Chondrocyte (in vitro differentiated cells): ENCODE measurements around the gene ASF1A. TPM values are rescaled to one million over a fixed set of nuclear protein-coding genes. Genes with fewer than 3 reads are reported as not detected.

Experiments used
- DNase-seq: peaks from one replicate; pipeline ENCODE4 v3.0.0; 2021; ENCODE audit warnings: mixed read lengths, low spot score
- H3K27ac Mint-ChIP-seq: one replicate; pipeline ENCODE4 v1.8.0; 2021; ENCODE audit warnings: mild to moderate bottlenecking, moderate library complexity, mixed read lengths; ENCODE audit not compliant: unreplicated experiment
- H3K27me3 Mint-ChIP-seq: 2 replicates; pipeline ENCODE4 v1.8.0; 2021; ENCODE audit warnings: low read depth, mixed read lengths
- H3K36me3 Mint-ChIP-seq: 2 replicates; pipeline ENCODE4 v1.8.0; 2021; ENCODE audit warnings: low read depth, mixed read lengths
- H3K4me1 Mint-ChIP-seq: 2 replicates; pipeline ENCODE4 v1.8.0; 2021; ENCODE audit warnings: low read depth, mild to moderate bottlenecking, mixed read lengths
- H3K4me3 Mint-ChIP-seq: one replicate; pipeline ENCODE4 v1.8.0; 2021; ENCODE audit warnings: mild to moderate bottlenecking, moderate library complexity, mixed read lengths; ENCODE audit not compliant: unreplicated experiment
- H3K9me3 Mint-ChIP-seq: 2 replicates; pipeline ENCODE4 v1.8.0; 2021; ENCODE audit warnings: low read depth, mixed read lengths
- long read RNA-seq: library from polyadenylated mRNA; stranded (forward); transcript quantifications from one replicate; pipeline ENCODE4 v2.0.0, GENCODE V29; 2021
- total RNA-seq: library from RNA; stranded (reverse); gene quantifications from 3 replicates; pipeline ENCODE4 v1.2.1, GENCODE V29; 2021
- TF ChIP-seq, protein P1 (sequence below): fragments of 200-600 bp; sonication (generic); IDR thresholded peaks from 2 replicates; pipeline ENCODE4 v1.5.0; 2021; ENCODE audit warnings: antibody characterized with exemption, mild to moderate bottlenecking, moderate library complexity

The ASF1A gene
- 18.5 to 28.6 TPM (median 18.7 TPM) in 3 replicates for total RNA-seq
- long read RNA-seq, transcript ASF1A-201 (4 exons, 2,362 nt) = major isoform, 35 of 37 reads
- long read RNA-seq, partial matches to known transcripts = 0 of 37 reads
- long read RNA-seq, other reads (novel, unspliced or antisense) = 2 of 37 reads

DNA sequence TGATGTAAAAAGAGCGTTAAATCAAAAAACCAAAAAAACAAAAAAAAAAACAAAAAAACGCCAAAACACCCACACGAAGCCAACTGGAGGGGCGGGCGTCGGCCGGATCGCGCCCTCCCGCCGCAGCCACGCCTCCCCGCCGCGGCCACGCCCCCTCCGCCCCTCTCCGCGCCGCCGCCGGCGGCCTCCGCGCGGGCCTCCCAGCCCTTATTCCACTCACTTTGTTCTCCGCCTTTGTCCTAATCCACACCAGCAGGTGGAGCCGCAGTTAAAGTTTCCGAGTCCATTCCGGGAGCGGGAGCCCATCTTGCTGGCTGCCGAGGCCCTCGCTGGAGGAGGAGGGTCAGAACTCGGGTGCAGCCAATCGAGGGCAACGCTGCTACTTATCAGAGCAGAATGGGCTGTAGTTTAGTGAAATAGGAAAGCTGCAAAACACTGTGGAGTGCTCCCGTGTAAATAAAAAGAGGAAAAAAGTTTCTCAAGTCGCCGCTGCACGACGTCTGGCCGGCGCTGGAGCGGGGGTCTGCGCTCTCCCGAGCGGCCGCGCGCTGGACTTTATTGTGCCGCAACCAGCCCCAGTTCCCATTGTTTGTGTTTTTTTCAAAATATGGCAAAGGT is at the start of gene ASF1A:
ASF1A (plus strand) TSS at position 346 of the 618 bp plus-strand sequence; CDS start at position 608, 262 bp downstream.
- TF ChIP-seq, protein P1, sequence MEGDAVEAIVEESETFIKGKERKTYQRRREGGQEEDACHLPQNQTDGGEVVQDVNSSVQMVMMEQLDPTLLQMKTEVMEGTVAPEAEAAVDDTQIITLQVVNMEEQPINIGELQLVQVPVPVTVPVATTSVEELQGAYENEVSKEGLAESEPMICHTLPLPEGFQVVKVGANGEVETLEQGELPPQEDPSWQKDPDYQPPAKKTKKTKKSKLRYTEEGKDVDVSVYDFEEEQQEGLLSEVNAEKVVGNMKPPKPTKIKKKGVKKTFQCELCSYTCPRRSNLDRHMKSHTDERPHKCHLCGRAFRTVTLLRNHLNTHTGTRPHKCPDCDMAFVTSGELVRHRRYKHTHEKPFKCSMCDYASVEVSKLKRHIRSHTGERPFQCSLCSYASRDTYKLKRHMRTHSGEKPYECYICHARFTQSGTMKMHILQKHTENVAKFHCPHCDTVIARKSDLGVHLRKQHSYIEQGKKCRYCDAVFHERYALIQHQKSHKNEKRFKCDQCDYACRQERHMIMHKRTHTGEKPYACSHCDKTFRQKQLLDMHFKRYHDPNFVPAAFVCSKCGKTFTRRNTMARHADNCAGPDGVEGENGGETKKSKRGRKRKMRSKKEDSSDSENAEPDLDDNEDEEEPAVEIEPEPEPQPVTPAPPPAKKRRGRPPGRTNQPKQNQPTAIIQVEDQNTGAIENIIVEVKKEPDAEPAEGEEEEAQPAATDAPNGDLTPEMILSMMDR = peak; percentile 80
- no peaks in the 10 kb centered on the region for H3K9me3 Mint-ChIP-seq
- H3K36me3 Mint-ChIP-seq = peaks cover 9% of the 10 kb centered on the region
- DNase-seq = peak; percentile 98
- peak within 1 kb of the TSS; percentile 87 for H3K4me3 Mint-ChIP-seq
- H3K4me1 Mint-ChIP-seq = peaks cover 43% of the 10 kb centered on the region
- H3K27ac Mint-ChIP-seq = peak within 1 kb of the TSS; percentile 98
- no peaks in the 10 kb centered on the region for H3K27me3 Mint-ChIP-seq

DNA sequence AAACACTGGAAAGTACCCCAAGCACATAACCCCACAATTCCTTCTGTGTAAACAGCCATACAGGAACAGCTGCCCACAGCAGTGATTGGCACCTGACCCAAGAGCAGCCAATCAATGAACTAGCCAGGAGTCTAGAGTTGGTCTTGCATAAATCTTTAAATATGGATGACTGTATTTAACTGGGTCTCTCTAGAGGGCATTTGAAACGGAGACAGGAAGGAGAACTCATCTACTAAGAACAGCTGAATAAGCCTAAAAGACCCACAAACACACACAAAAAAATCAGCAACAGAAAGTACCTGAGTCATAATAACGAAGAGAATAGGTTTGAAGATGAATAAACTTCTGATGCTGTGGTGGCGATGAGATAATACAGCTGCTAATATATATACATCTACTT is 49.0 kb upstream of the ASF1A start:
- Mint-ChIP-seq H3K4me1 (peaks cover 6% of the 10 kb centered on the region), H3K36me3 (peaks cover under 1% of the 10 kb centered on the region), H3K27me3 (no peaks in the 10 kb centered on the region), H3K9me3 (no peaks in the 10 kb centered on the region), H3K27ac (no peak overlapping the region), H3K4me3 (no peak overlapping the region)
- TF ChIP-seq, protein P1 = no peak
- no peak for DNase-seq

DNA sequence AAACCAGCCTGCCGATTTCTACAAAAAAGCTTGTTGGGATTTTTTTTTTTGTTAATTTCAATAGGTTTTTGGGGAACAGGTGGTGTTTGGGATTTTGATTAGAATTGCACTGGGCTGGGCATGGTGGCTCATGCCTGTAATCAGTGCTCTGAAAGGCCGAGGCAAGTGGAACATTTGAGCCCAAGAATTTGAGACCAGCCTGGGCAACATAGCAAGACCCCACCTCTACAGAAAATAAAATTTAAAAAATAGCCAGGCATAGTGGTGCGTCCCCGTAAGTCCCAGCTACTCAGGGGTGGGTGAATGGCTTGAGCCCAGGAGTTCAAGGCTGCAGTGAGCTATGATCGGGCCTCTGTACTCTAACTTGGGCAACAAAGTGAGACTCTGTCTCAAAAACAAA is 40.5 kb upstream of the ASF1A start:
- H3K9me3 Mint-ChIP-seq = peaks cover 3% of the 10 kb centered on the region
- H3K4me3 Mint-ChIP-seq = no peak overlapping the region
- TF ChIP-seq, protein P1 = no peak
- peaks cover 8% of the 10 kb centered on the region for H3K4me1 Mint-ChIP-seq
- DNase-seq = no peak
- no peak overlapping the region for H3K27ac Mint-ChIP-seq
- no peaks in the 10 kb centered on the region for H3K27me3 Mint-ChIP-seq
- H3K36me3 Mint-ChIP-seq = no peaks in the 10 kb centered on the region

DNA sequence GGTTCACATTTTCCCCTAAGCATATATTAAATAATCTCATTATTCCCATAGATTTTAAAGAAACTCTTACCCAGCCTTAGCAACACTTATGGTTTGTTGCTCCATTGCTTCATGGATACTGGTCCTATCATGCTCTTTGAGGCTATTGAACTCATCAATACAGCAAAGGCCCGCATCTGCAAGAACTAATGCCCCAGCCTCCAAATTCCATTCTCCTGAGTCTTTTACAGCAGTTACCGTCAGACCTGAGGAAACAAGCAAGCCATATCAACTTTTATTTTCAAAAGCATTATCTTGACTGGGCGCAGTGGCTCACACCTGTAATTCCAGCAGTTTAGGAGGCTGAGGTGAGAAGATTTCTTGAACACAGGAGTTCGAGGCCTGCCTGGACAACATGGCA is 37.7 kb upstream of the ASF1A start:
- H3K4me3 Mint-ChIP-seq = no peak overlapping the region

DNA sequence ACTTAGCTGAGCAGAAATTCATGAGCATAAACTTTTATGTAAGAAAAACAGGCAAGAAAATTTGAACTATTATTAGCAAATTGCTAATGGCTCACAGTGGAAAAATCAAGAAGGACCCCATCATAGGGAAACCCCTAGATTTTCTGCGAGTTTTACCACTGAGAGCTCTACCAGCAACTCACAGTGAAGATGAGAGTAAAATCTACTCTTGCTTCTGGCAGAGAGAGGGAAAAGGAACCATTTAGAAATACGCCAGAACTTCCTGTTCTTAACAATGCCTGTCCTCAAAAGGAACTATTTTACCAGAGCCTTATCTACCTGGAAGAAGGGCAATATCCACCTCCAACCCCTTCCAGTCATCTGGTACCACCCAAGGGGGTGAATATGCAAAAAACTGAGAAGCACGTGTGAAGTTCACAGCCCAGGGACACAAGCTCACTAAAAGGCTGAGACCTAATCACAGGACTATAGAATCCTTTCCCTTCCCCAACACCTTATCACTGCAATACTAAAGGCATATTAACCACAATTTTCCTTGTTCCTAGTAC is 34.4 kb upstream of the ASF1A start:
- Mint-ChIP-seq H3K27ac (no peak overlapping the region), H3K9me3 (peaks cover 3% of the 10 kb centered on the region), H3K36me3 (peaks cover 1% of the 10 kb centered on the region), H3K4me1 (peaks cover 13% of the 10 kb centered on the region), H3K4me3 (no peak overlapping the region), H3K27me3 (no peaks in the 10 kb centered on the region)
- DNase-seq = no peak
- TF ChIP-seq, protein P1 = no peak

More for the DNA sequence above, 37.7 kb upstream of the ASF1A start:
- no peak overlapping the region for H3K27ac Mint-ChIP-seq
- TF ChIP-seq, protein P1 = no peak
- no peaks in the 10 kb centered on the region for H3K27me3 Mint-ChIP-seq
- no peak for DNase-seq
- peaks cover 1% of the 10 kb centered on the region for H3K36me3 Mint-ChIP-seq
- peaks cover 3% of the 10 kb centered on the region for H3K9me3 Mint-ChIP-seq
- peaks cover 8% of the 10 kb centered on the region for H3K4me1 Mint-ChIP-seq
